OCI-LY1 (cell line): ENCODE measurements around the gene ATP12A.

Experiments used
- H2AFZ ChIP-seq: fragments of 200-600 bp; sonication (generic), shearing (Covaris generic); 2 replicates; pipeline ENCODE4 v1.6.0; 2014; ENCODE audit warnings: antibody characterized with exemption, mild to moderate bottlenecking, low read length
- H3F3A ChIP-seq: fragments of 200-600 bp; sonication (generic), shearing (Covaris generic); 2 replicates; pipeline ENCODE4 v1.6.0; 2014; ENCODE audit warnings: mild to moderate bottlenecking, antibody characterized with exemption, low read length, moderate library complexity; ENCODE audit not compliant: insufficient read depth
- H3K27ac ChIP-seq: fragments of 200-600 bp; sonication (generic); 2 replicates; pipeline ENCODE4 v1.5.1; 2014; ENCODE audit warnings: low read length, mixed run types, mild to moderate bottlenecking, low read depth; ENCODE audit not compliant: poor library complexity, severe bottlenecking
- H3K27me3 ChIP-seq: fragments of 200-600 bp; sonication (generic); 2 replicates; pipeline ENCODE4 v1.6.0; 2014; ENCODE audit warnings: antibody characterized with exemption, mild to moderate bottlenecking, low read length, moderate library complexity; ENCODE audit not compliant: insufficient read depth
- H3K36me3 ChIP-seq: fragments of 200-600 bp; sonication (generic); 2 replicates; pipeline ENCODE4 v1.6.1; 2014; ENCODE audit warnings: mild to moderate bottlenecking, antibody characterized with exemption, low read length, moderate library complexity, mixed read lengths; ENCODE audit not compliant: insufficient read depth
- H3K4me1 ChIP-seq: fragments of 200-600 bp; sonication (generic); 2 replicates; pipeline ENCODE4 v1.5.1; 2014; ENCODE audit warnings: mild to moderate bottlenecking, low read length, moderate library complexity; ENCODE audit not compliant: insufficient read depth, severe bottlenecking
- H3K4me2 ChIP-seq: fragments of 200-600 bp; sonication (generic), shearing (Covaris generic); 2 replicates; pipeline ENCODE4 v1.6.1; 2014; ENCODE audit warnings: low read length
- H3K4me3 ChIP-seq: fragments of 200-600 bp; sonication (generic); 2 replicates; pipeline ENCODE4 v1.5.1; 2014; ENCODE audit warnings: low read length, low read depth, mild to moderate bottlenecking, mixed read lengths; ENCODE audit not compliant: poor library complexity, severe bottlenecking
- H3K79me2 ChIP-seq: fragments of 200-600 bp; shearing (Covaris generic); 2 replicates; pipeline ENCODE4 v1.6.1; 2016; ENCODE audit warnings: mixed run types, low read length, mixed read lengths; ENCODE audit not compliant: insufficient read depth
- H3K9ac ChIP-seq: fragments of 200-600 bp; sonication (generic), shearing (Covaris generic); 2 replicates; pipeline ENCODE4 v1.6.1; 2014; ENCODE audit warnings: mild to moderate bottlenecking, low read length, mixed read lengths
- H3K9me2 ChIP-seq: fragments of 200-600 bp; sonication (generic), shearing (Covaris generic); 2 replicates; pipeline ENCODE4 v1.6.1; 2014; ENCODE audit warnings: low read depth, mild to moderate bottlenecking, low read length, mixed read lengths
- H3K9me3 ChIP-seq: fragments of 200-600 bp; shearing (Covaris generic); 2 replicates; pipeline ENCODE4 v1.6.1; 2014; ENCODE audit warnings: low read length, mixed read lengths
- H4K20me1 ChIP-seq: fragments of 200-600 bp; sonication (generic), shearing (Covaris generic); 2 replicates; pipeline ENCODE4 v1.6.0; 2016; ENCODE audit warnings: mild to moderate bottlenecking, low read length; ENCODE audit not compliant: insufficient read depth
- CTCF ChIP-seq: fragments of 200-600 bp; sonication (generic), shearing (Covaris generic); IDR thresholded peaks from 2 replicates; pipeline ENCODE4 v1.5.1; 2017; ENCODE audit warnings: mild to moderate bottlenecking, antibody characterized with exemption, low read length, moderate library complexity, mixed read lengths
- EZH2 ChIP-seq: fragments of 200-600 bp; sonication (generic), shearing (Covaris generic); IDR thresholded peaks from 2 replicates; pipeline ENCODE4 v1.8.0; 2017; ENCODE audit warnings: borderline replicate concordance, mixed run types, mild to moderate bottlenecking, antibody characterized with exemption, low read length, moderate library complexity, mixed read lengths

Gene ATP12A

GRCh38 chr13:24713022-24713421, 32.8 kb downstream of the ATP12A start:
- Histone ChIP-seq H3K9me3 (no peaks in the 10 kb centered on the region), H4K20me1 (no peaks in the 10 kb centered on the region), H3K9me2 (no peaks in the 10 kb centered on the region), H2AFZ (no peak overlapping the region), H3K4me3 (no peak overlapping the region), H3K4me2 (no peak overlapping the region), H3K9ac (no peak overlapping the region), H3K36me3 (no peaks in the 10 kb centered on the region), H3F3A (no peaks in the 10 kb centered on the region), H3K27me3 (no peaks in the 10 kb centered on the region), H3K27ac (no peak overlapping the region), H3K79me2 (no peaks in the 10 kb centered on the region), H3K4me1 (no peaks in the 10 kb centered on the region)
- TF ChIP-seq CTCF, result no peak
- TF ChIP-seq EZH2, result no peak

DNA sequence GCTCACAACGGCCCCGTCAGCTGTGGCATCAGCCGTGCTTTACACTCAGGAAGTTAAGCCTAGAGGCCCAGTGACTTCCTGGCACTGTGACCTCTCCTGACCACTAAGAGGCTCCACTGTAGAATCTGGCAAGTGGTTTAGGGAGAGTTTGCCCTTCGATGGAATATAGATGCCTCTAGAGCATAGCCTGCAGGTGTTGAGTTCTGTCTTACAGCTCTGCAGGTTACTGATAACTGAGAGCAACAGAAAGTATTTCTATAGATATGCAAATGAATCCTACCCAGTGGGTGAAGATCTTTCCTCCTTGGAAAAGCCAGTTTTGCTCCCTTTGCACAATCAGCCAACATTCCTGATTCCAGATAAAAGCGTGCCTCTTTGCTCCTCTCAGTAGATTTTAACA, 35.8 kb downstream of the ATP12A start:
- Histone ChIP-seq H3K9me3 (no peaks in the 10 kb centered on the region), H3K27ac (no peak overlapping the region), H3K36me3 (no peaks in the 10 kb centered on the region), H3K4me3 (no peak overlapping the region), H3K4me1 (no peaks in the 10 kb centered on the region), H3K9me2 (no peaks in the 10 kb centered on the region), H3K9ac (no peak overlapping the region), H4K20me1 (no peaks in the 10 kb centered on the region), H2AFZ (no peak overlapping the region), H3K79me2 (no peaks in the 10 kb centered on the region), H3K4me2 (no peak overlapping the region), H3K27me3 (no peaks in the 10 kb centered on the region), H3F3A (no peaks in the 10 kb centered on the region)
- TF ChIP-seq EZH2, result no peak
- TF ChIP-seq CTCF, result no peak

DNA sequence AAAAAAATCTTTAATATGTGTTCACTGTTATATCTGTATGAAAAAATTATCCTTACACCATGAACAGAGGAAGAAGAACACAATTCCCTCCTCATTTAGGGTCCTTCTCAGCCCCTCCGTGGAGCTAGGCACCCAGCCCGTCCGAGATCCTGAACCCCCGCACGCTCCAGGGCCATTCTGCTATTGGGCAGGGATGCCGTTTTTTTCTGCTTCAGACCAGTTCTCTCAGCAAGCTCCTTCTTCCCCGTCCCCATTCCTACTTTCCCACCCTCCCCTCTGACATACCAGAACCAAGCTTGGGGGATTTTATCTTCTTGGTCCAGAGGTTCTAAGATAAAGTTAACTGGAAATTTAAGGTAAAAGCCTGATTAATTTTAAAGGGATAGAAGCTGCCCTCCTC, 36.2 kb downstream of the ATP12A start:
- Histone ChIP-seq H3K4me3 (no peak overlapping the region), H2AFZ (no peak overlapping the region), H3K4me2 (no peak overlapping the region), H3K9me2 (no peaks in the 10 kb centered on the region), H3K4me1 (no peaks in the 10 kb centered on the region), H3K9me3 (no peaks in the 10 kb centered on the region), H4K20me1 (no peaks in the 10 kb centered on the region), H3K36me3 (no peaks in the 10 kb centered on the region), H3F3A (no peaks in the 10 kb centered on the region), H3K27ac (no peak overlapping the region), H3K27me3 (no peaks in the 10 kb centered on the region), H3K9ac (no peak overlapping the region), H3K79me2 (no peaks in the 10 kb centered on the region)
- TF ChIP-seq CTCF (no peak), EZH2 (no peak)
